ENCODE results near the gene RANBP10.

DNA sequence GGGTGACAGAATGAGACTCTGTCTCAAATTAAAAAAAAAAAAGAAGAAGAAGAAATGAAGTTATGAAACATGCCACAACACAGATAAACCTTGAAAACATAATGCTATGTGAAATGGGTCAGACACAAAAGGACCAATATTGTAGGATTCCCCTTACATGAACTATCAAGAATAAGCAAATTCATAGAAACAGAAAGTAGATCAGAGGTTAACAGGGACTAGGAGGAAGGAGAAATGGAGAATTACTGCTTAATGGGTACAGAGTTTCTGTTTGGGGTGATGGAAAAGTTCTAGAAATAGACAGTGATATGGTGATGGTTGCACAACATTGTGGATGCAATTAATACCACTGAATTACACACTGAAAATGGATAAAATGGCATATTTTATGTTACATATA, 16.3 kb downstream of the RANBP10 start:
- no peak for TF ChIP-seq POLR2AphosphoS5 (IDR thresholded peaks at IDR 0.05; ENCODE audit: borderline replicate concordance, low read depth, low read length)
- no peak for TF ChIP-seq EZH2 (IDR thresholded peaks at IDR 0.05)
- no peak for TF ChIP-seq FOXP2 (optimal IDR thresholded peaks at IDR 0.05; ENCODE audit: control extremely low read depth, extremely low read length, insufficient read depth)

All from SK-N-MC (cell line).